Activated CD8-positive, alpha-beta memory T cell treated with anti-CD3 and anti-CD28 coated beads, Interleukin-2, amount 50 U/mL, for 24 hours (primary cell): ENCODE results near the gene VSX2.

Experiments
- DNase-seq: peaks from one replicate; pipeline ENCODE4 v3.0.0-alpha.2; 2020; ENCODE audit errors: extremely low read depth

VSX2 gene

DNA sequence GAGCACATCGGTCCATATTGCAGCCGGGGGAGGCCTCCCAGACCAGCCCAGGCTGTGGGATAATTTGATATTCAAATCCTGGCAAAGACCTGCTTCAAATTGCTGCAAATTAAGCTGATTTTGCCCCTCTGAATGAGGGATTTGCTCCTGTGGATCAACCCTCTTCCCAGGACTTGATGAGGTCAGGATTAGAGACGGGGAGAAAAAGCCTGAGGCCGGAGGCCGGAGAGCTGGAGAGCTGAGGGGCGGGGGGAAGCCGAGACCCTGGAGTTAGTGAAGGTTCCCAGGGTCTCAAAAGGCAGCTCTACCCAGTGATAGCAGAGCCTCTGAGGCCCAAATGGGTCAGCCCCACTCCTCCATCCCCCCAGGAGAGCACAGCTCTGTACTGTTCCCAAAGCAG, 17.5 kb upstream of the VSX2 start:
- no peak for DNase-seq

DNA sequence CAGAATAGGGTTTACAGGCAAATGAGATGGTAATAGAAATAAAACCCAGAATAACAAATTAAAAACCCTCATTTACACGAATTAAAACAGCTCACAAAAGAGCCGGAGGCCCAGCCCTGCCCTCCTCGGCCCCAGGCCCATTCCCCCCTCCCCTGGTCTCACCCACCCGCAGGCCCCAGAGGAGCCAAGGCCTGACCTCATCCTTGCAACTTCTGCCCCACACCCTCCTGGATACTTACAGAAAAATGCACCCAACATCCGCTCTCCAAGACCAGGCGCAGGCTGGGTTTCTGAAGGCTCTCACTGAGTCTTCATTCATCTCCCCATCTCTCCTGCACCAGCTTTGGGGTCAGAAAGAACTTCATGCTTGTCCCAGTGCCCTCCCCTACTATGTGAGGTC, 16.2 kb upstream of the VSX2 start:
- no peak for DNase-seq

DNA sequence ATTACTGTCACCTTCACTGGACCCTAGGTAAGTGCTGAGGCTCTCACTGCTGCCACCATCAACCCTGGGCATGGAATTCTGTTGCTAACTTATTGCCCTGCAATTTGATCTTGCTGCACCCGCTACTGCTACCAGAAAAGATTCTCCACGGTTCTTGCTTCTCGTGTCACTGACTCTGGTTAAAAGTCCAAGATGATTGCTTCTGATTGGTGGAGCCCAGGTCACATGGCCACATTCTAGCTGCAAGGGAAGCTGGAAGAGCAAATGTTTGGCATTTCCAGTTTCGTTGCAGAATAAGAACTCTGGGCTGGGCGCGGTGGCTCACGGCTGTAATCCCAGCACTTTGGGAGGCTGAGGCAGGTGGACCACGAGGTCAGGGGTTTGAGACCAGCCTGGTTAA, 7.5 kb upstream of the VSX2 start:
- DNase-seq, result no peak

GRCh38 chr14:74235017-74235416, 4.2 kb upstream of the VSX2 start:
- DNase-seq, result no peak

- DNase-seq, result no peak
Observed at GRCh38 chr14:74237441-74237840, 1.8 kb upstream of the VSX2 start.

DNA sequence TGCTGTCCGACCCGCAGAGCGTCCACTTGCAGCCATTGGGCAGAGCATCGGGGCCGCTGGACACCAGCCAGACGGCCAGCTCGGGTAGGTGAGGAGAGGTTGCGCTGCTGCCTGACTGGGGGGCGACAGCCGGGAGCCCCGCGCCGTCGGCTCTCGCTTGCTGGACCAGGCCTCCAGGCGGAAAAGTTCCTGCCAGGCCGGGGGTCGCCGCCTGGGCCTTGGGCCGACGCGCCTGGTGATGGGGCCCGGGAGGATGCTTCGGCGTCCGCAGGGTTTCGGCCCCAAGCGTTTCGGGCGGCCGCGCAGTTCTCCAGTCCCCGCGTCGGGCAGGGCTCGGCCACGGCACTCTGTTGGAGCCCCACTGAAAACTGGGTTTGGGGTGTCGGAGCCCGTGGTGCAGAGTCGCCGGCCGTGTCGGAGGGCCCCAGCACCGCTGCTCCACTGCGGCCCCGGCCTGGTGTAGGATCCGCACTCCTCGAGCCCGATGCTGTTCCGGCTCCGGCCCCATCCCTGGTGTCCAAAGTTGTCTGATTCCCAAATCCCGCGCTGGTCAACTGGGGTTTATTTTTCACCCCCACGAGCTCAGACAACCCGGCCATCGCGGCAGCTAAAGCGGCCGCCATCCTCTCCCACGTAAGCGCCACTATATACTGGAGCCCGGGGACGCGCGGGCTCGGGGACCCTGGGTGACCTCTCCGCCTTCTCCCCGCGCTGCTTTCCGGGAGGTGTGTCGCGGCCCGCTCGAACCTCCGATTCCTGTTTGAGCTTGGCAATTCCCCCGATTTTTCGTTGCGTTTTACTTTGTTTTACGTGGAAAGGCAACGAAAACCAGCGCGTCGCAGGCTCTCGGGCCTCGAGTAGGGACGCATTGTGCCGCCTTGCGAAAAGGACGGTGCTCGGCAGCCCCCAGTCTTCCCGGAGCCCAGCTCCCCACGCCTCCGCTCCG, 872 bp downstream of the VSX2 start:
- DNase-seq, result no peak

DNA sequence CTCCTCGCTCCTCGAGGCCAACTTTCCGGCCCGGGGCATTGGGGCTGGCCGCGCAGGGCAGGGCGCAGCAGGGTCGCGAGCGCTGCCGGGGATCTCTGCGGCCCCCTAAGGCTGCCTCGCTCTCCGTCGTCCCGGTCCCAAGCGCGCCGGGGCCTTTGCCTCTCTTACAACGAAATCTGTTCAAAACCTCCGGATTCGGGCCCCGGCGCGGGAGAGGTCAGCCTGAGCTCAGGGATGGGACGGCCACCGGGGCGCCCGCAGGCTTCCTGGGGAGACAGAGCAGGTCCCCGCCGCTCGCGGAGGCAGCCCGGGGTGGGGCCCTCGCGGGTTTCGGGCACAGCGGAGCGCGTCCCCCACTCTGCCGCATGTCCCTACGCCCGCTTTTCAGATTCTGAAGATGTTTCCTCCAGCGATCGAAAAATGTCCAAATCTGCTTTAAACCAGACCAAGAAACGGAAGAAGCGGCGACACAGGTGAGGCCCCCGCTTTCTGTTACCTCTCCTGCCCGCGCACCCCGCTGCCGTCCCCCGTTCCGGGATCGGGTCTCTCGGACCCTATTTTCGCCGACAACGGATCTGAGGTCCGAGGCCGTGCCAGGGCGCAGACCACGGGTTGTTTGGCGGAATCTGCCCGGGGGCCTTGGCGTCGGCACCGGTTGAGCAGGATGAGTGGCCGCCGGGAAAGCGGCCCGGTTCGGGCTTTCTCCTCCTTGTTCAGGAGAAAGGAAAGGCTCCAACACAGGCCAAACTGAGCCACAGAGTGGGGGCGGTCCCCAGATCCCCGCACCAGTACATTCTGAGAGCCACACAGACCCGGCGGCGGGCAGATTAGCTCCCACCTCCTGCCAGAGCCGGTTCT, 1.8 kb downstream of the VSX2 start:
- no peak for DNase-seq

DNA sequence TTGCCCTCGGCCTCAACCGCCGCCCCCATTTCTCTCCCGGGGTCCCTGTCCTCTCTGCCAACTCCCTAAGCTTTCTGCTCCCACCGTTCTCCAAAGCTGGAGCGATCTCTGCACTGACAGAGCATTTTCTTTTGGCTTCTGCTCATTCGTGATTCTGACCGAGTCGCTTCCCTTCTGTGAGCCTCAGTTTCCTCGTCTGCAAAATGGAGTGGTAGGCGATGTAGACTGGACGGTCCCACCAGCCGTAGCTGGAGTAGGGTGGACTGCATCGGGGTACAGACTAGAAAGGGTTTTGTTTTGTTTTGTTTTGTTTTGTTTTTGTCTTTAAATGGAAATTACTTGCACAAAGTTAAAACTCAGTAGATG, 2.4 kb downstream of the VSX2 start:
- DNase-seq, result no peak

DNA sequence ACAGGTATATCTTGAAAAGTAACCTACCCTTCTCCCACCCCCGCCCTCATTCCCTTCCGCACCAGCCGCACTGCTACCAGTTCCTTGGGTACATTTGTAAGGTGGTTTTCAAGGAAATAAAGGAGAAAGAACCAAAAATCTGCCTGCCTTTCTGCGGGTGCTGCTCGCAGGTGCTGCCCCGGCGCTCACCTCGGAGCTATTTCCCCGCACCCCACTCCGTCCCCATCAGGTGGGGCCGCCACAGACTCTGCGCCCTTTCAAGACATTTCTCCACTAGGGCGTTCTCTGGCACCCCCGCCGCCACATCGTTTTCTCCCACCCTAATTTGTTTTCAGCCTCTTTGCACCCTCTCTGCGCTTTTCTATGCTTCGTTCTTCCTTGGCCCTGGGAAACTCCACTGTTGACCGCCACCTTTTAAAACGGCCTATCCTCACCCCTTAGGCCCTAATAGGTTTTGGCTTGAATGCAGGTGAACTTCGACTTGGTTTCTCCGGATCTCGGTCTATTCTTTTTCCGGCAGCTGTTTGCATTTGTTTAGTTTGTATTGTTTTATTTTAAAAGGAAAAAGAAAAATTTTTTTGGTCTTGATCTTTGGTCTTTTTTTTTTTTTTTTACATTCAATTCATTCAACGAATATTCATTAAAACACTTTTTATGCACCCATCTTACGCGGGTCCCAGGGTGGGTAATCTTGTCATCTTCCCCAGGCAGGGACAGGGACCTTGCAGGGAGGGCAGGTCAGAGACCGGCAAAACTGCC, 3.0 kb downstream of the VSX2 start:
- DNase-seq, result no peak

DNA sequence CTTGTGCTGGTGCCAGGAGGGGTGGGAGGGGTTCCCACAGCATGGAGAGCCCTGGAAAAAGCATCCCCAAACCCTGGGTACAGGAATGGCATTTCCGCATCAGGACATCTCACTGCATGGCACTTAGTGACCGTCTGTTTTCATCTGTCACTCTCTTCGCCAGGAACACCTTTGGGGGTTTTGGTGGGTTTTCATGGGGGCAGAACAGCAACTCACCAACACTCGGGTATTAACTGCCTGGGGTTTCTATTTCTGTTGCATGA, 3.5 kb downstream of the VSX2 start:
- no peak for DNase-seq

- DNase-seq, result no peak
Observed at GRCh38 chr14:74243051-74243450, 3.8 kb downstream of the VSX2 start.

GRCh38 chr14:74244115-74244514, 4.9 kb downstream of the VSX2 start:
- no peak for DNase-seq

GRCh38 chr14:74245292-74245691, 6.0 kb downstream of the VSX2 start:
- DNase-seq, result no peak

GRCh38 chr14:74246542-74246941, 7.3 kb downstream of the VSX2 start:
- DNase-seq, result no peak

DNA sequence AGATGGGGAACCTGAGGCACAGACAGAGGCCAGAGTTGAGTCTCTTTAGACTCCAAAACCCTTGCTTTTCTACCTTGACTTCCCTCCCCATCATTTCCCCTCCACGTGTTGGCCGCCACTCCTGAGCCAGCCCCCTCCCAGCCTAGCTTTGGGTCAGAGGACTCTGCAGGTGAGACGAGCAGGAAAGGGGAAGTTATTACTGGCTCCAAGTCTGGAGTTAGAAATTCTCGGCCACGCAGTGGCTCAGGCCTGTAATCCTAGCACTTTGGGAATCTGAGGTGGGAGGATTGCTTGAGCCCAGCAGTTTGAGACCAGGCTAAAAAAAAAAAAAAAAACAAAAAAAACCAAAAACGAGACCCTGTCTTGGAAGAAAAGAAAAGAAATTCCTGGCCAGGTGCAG, 8.8 kb downstream of the VSX2 start:
- no peak for DNase-seq

DNA sequence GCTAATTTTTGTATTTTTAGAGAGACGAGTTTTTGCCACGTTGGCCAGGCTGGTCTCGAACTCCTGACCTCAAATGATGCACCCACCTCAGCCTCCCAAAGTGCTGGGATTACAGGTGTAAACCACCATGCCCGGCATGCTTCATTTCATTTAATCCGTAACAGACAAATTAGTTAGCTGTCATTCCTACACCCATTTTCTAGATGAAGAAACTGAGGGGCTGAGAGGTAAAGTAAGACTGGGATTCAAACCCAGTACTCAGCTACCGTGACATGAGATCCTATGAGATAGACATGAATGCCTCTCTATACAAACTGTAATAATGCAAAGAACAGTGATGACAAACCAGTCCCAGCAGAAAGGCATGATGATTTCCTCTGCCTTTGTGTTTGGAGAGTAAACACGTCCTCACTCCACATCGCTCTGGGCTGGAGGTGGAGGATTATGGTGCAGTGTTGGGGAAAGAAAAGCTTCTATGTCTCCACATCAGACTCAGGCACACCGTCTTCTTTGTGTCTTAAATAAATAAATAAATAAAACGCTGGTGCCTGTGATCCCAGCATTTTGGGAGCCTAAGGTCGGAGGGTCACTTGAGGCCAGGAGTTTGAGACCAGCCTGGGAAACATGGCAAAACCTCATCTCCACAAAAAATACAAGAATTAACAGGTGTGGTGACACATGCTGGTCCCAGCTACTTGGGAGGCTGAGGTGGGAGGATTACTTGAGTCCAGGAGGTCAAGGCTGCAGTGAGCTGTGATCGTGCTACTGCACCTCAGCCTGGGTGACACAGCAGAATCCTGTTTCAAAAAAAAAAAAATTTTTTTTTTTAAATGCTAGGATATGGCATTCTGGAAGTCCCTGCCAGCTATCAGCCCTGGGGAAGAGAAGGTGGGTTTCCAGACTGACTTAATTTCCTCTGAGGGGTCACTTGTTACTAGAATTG, 10.5 kb downstream of the VSX2 start:
- no peak for DNase-seq

GRCh38 chr14:74255281-74255680, 16.0 kb downstream of the VSX2 start:
- no peak for DNase-seq

DNA sequence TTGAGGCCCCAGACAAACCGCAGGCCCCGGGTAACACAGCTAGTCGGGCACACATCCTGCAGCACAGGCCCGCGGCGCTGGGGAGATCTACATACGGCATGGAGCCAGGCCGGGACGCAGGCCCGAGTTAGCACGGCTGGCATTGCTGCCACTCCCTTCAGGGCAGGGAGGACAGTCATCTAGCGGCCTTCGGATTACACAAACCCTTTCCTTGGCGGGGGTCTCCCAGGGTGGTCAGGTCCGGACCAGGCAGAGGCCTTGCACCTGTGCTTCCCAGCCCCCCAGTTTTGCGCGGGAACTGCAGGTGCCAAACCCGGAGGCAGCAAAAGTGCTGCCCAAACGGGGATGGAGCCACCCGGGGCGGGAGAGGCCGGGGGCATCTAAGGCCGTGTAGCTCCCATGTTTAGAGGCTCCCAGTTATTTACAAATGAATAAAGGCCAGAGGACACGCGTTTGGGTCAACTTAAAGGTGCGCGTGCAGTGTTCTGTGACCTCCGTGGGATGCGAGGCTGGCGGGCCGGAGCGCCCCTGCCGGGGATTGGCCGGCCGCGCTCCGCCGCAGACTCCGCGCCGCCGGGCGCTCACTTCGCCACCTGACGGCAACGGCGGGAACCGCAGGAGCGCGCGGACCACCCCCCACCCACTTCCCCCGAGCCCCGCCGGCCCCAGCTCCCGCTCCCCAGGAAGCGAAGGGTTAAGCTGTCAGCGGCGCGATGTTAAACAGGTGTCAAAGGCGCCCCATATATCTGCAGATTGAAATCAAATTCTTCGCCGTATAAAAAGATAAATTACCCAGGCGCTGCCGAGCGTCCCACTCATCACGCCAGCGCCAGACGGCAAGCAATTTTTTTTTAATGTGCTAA, 18.1 kb downstream of the VSX2 start:
- no peak for DNase-seq

- no peak for DNase-seq
Observed at GRCh38 chr14:74257941-74258763, 18.9 kb downstream of the VSX2 start.

DNA sequence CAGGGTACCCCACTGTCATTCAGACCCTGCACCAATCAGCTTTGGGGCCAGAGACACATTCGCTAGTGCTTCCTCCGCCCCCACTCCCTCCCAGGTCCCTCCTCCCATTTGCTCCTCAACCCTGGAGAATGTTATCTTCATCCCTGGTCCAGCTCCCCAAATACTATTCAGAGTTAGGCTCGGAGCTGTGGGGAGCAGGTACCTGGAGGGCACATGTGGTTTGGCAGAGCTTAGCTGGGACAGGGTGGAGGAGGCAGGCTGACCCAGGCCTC, 19.5 kb downstream of the VSX2 start:
- DNase-seq, result no peak
